Hematopoietic multipotent progenitor cell treated with erythropoietin and hydrocortisone succinate and interleukin-3 and kit ligand, for 8 days (in vitro differentiated cells): ENCODE data around the gene STAG2.
"Not testable (repeated sequence)": the region's sequence is repeated elsewhere in the genome, so short reads cannot be mapped to it uniquely, and the experiment has no call there.

Experiments used
- DNase-seq: peaks from one replicate; pipeline ENCODE4 v3.0.0-alpha.2; 2015

STAG2 gene

GRCh38 chrX:124084417-124084816 lies 122.9 kb downstream of the STAG2 start:
- DNase-seq: not testable (repeated sequence)

- no peak for DNase-seq
Measured at GRCh38 chrX:124085063-124085462, 123.6 kb downstream of the STAG2 start.

- DNase-seq: no peak
Measured at GRCh38 chrX:124086411-124086810, 124.9 kb downstream of the STAG2 start.

- DNase-seq: no peak
Measured at GRCh38 chrX:124087000-124087746, 125.7 kb downstream of the STAG2 start.

- no peak for DNase-seq
Measured at GRCh38 chrX:124093222-124093621, 131.7 kb downstream of the STAG2 start.

GRCh38 chrX:124097116-124097515 lies 135.6 kb downstream of the STAG2 start:
- no peak for DNase-seq

- DNase-seq: peak; percentile 47
Measured at GRCh38 chrX:124098089-124098488, 136.6 kb downstream of the STAG2 start.

GRCh38 chrX:124103966-124104365 lies 142.5 kb downstream of the STAG2 start:
- DNase-seq: no peak

GRCh38 chrX:124104512-124104911 lies 143.0 kb downstream of the STAG2 start:
- DNase-seq: not testable (repeated sequence)

GRCh38 chrX:124113621-124114600 lies 152.4 kb downstream of the STAG2 start:
- DNase-seq: no peak

- no peak for DNase-seq
Measured at GRCh38 chrX:124117325-124117724, 155.8 kb downstream of the STAG2 start.

GRCh38 chrX:124125471-124125870 lies 164.0 kb downstream of the STAG2 start:
- no peak for DNase-seq

- no peak for DNase-seq
Measured at GRCh38 chrX:124127496-124127895, 166.0 kb downstream of the STAG2 start.

GRCh38 chrX:124132437-124132836 lies 170.9 kb downstream of the STAG2 start:
- not testable (repeated sequence) for DNase-seq

- no peak for DNase-seq
Measured at GRCh38 chrX:124145749-124146148, 184.2 kb downstream of the STAG2 start.

- DNase-seq: no peak
Measured at GRCh38 chrX:124151195-124151594, 189.7 kb downstream of the STAG2 start.
